ENCODE data around the gene ZNF670. TPM values are rescaled to one million over a fixed set of nuclear protein-coding genes. Genes with fewer than 3 reads are reported as not detected.

Gene ZNF670
- total RNA-seq, 6 experiments from 2014 or later = 1.3 to 1.9 (median 1.5) TPM

- Mint-ChIP-seq H3K27ac (peak overlapping the region; percentile 74), H3K4me3 (peak overlapping the region; percentile 95), H3K9me3 (peaks cover 59% of the 10 kb centered on the region), H3K36me3 (ENCODE audit: low read depth) (peaks cover 56% of the 10 kb centered on the region), H3K4me1 (ENCODE audit: low read depth) (peaks cover 19% of the 10 kb centered on the region), H3K27me3 (ENCODE audit: insufficient read depth) (peaks cover 2% of the 10 kb centered on the region; the same call in 1 of the 2 replicates)
- DNase-seq = peak; percentile 49
- TF ChIP-seq CTCF (IDR thresholded peaks at IDR 0.05) = no peak
Observed at GRCh38 chr1:247102381-247102780, 23.8 kb upstream of the ZNF670 start.

GRCh38 chr1:247100676-247101279 lies 22.2 kb upstream of the ZNF670 start:
- H3K4me3 Mint-ChIP-seq = no peak overlapping the region

GRCh38 chr1:247096958-247097357 lies 18.3 kb upstream of the ZNF670 start:
- Mint-ChIP-seq H3K27me3 (ENCODE audit: insufficient read depth) (peaks cover 2% of the 10 kb centered on the region), H3K4me1 (ENCODE audit: low read depth) (no peaks in the 10 kb centered on the region; the same call in 1 of the 2 replicates), H3K4me3 (no peak overlapping the region), H3K27ac (no peak overlapping the region), H3K9me3 (peaks cover 64% of the 10 kb centered on the region), H3K36me3 (ENCODE audit: low read depth) (peaks cover 54% of the 10 kb centered on the region)
- TF ChIP-seq CTCF (IDR thresholded peaks at IDR 0.05) = no peak
- no peak for DNase-seq

More at GRCh38 chr1:247100676-247101279, 22.2 kb upstream of the ZNF670 start:
- Mint-ChIP-seq H3K36me3 (ENCODE audit: low read depth) (peaks cover 72% of the 10 kb centered on the region), H3K9me3 (peaks cover 75% of the 10 kb centered on the region), H3K4me1 (ENCODE audit: low read depth) (peaks cover 19% of the 10 kb centered on the region), H3K27me3 (ENCODE audit: insufficient read depth) (peaks cover 2% of the 10 kb centered on the region), H3K27ac (no peak overlapping the region)
- no peak for DNase-seq
- no peak for TF ChIP-seq CTCF (IDR thresholded peaks at IDR 0.05)

GRCh38 chr1:247096544-247096943 lies 17.9 kb upstream of the ZNF670 start:
- no peak overlapping the region for H3K4me3 Mint-ChIP-seq
- peaks cover 50% of the 10 kb centered on the region for H3K36me3 Mint-ChIP-seq (ENCODE audit: low read depth)
- TF ChIP-seq CTCF (IDR thresholded peaks at IDR 0.05) = no peak
- peaks cover 60% of the 10 kb centered on the region for H3K9me3 Mint-ChIP-seq
- no peak for DNase-seq
- no peaks in the 10 kb centered on the region for H3K4me1 Mint-ChIP-seq (ENCODE audit: low read depth)
- H3K27me3 Mint-ChIP-seq (ENCODE audit: insufficient read depth) = peaks cover 2% of the 10 kb centered on the region
- no peak overlapping the region for H3K27ac Mint-ChIP-seq

GRCh38 chr1:247096112-247096511 lies 17.5 kb upstream of the ZNF670 start:
- no peak for DNase-seq
- Mint-ChIP-seq H3K9me3 (peaks cover 56% of the 10 kb centered on the region), H3K4me3 (no peak overlapping the region), H3K36me3 (ENCODE audit: low read depth) (peaks cover 46% of the 10 kb centered on the region), H3K4me1 (ENCODE audit: low read depth) (no peaks in the 10 kb centered on the region), H3K27ac (no peak overlapping the region), H3K27me3 (ENCODE audit: insufficient read depth) (peaks cover 2% of the 10 kb centered on the region)
- TF ChIP-seq CTCF (IDR thresholded peaks at IDR 0.05) = no peak
